ENCODE data around the gene MVB12A. TPM values are rescaled to one million over a fixed set of nuclear protein-coding genes. Genes with fewer than 3 reads are reported as not detected.

Gene MVB12A
- total and polyA plus RNA-seq, 9 of the 15 experiments (the other 6 are each of a cell fraction or from before 2014, with no cell fraction given), result 1.2 to 46.2 (median 22.4) TPM

DNA sequence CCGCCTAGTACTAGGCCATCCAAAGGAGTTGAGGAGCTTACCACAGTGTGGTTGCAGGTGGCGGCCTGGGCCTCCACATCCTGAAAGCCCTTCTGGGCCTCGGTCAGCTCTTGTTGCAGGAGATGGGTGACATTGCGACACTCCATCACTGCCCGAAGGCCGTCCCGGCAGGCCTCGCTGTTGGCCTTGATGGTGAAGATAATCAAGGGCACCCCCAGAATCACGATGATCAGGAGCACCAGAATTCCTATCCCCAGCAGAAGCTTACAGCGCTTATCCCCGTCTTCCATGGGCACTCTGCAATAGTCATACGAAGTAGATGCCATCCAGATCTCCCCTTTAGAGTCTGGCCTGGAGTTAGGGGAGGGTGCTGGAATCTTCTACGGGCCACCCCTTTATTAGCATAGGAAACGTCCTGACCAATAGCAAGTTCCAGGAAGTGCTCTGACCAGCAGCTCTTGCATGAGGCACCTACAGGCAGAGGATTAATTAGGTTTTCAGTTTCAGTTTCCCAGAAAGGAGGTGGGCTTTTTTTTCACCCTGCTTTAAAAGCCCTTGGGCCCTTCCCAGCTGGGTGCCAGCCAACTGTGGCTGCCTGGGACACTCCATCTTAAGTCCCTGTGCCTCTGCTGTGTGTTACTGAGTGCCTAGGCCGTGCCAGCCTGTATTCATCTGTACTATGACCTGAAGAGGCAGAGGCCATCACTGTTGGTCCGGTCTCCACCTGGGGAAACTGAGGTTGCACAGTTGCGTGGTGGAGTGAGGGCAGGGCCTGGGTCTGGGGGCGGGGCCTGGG lies 14.4 kb upstream of the MVB12A start, which contains the start of gene BST2 (continued):
- TF ChIP-seq BACH1 (tag; IDR thresholded peaks at IDR 0.05) (0 out of 2 replicates have a peak, but pooled peaks have one; percentile 3), CEBPB (tag; IDR thresholded peaks at IDR 0.05) (peak; percentile 99), CBX1 (IDR thresholded peaks at IDR 0.05; ENCODE audit: low read depth) (peak; percentile 87; the same call in 1 of the 2 replicates), ZBED1 (IDR thresholded peaks at IDR 0.05) (0 out of 2 replicates have a peak, but pooled peaks have one; percentile 46), FOXJ3 (CRISPR knock-in tag; IDR thresholded peaks at IDR 0.05) (no peak), ESRRA (IDR thresholded peaks at IDR 0.05; ENCODE audit: borderline replicate concordance, low read depth) (peak; percentile 63; the same call in 1 of the 2 replicates), TAF7 (tag; IDR thresholded peaks at IDR 0.05) (no peak), GTF2A2 (tag; IDR thresholded peaks at IDR 0.05) (0 out of 2 replicates have a peak, but pooled peaks have one; percentile 49), KLF16 (IDR thresholded peaks at IDR 0.05) (no peak), ZNF165 (CRISPR knock-in tag; IDR thresholded peaks at IDR 0.05; ENCODE audit: borderline replicate concordance) (no peak), HDGF (IDR thresholded peaks at IDR 0.05) (no peak), POLR2AphosphoS5 (IDR thresholded peaks at IDR 0.05; ENCODE audit: control insufficient read depth, insufficient read depth, low read depth, low read length) (peak; percentile 82)
- TF ChIP-seq, protein P1, sequence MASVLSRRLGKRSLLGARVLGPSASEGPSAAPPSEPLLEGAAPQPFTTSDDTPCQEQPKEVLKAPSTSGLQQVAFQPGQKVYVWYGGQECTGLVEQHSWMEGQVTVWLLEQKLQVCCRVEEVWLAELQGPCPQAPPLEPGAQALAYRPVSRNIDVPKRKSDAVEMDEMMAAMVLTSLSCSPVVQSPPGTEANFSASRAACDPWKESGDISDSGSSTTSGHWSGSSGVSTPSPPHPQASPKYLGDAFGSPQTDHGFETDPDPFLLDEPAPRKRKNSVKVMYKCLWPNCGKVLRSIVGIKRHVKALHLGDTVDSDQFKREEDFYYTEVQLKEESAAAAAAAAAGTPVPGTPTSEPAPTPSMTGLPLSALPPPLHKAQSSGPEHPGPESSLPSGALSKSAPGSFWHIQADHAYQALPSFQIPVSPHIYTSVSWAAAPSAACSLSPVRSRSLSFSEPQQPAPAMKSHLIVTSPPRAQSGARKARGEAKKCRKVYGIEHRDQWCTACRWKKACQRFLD (CRISPR knock-in tag; IDR thresholded peaks at IDR 0.05), result no peak
- TF ChIP-seq, protein P2, sequence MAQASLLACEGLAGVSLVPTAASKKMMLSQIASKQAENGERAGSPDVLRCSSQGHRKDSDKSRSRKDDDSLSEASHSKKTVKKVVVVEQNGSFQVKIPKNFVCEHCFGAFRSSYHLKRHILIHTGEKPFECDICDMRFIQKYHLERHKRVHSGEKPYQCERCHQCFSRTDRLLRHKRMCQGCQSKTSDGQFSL (CRISPR knock-in tag; IDR thresholded peaks at IDR 0.05), result 0 out of 2 replicates have a peak, but pooled peaks have one; percentile 22
- TF ChIP-seq, protein P2 (tag; IDR thresholded peaks at IDR 0.05), result no peak
- TF ChIP-seq, protein P3, sequence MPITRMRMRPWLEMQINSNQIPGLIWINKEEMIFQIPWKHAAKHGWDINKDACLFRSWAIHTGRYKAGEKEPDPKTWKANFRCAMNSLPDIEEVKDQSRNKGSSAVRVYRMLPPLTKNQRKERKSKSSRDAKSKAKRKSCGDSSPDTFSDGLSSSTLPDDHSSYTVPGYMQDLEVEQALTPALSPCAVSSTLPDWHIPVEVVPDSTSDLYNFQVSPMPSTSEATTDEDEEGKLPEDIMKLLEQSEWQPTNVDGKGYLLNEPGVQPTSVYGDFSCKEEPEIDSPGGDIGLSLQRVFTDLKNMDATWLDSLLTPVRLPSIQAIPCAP (CRISPR knock-in tag; IDR thresholded peaks at IDR 0.05; ENCODE audit: borderline replicate concordance), result no peak
- TF ChIP-seq, protein P4, sequence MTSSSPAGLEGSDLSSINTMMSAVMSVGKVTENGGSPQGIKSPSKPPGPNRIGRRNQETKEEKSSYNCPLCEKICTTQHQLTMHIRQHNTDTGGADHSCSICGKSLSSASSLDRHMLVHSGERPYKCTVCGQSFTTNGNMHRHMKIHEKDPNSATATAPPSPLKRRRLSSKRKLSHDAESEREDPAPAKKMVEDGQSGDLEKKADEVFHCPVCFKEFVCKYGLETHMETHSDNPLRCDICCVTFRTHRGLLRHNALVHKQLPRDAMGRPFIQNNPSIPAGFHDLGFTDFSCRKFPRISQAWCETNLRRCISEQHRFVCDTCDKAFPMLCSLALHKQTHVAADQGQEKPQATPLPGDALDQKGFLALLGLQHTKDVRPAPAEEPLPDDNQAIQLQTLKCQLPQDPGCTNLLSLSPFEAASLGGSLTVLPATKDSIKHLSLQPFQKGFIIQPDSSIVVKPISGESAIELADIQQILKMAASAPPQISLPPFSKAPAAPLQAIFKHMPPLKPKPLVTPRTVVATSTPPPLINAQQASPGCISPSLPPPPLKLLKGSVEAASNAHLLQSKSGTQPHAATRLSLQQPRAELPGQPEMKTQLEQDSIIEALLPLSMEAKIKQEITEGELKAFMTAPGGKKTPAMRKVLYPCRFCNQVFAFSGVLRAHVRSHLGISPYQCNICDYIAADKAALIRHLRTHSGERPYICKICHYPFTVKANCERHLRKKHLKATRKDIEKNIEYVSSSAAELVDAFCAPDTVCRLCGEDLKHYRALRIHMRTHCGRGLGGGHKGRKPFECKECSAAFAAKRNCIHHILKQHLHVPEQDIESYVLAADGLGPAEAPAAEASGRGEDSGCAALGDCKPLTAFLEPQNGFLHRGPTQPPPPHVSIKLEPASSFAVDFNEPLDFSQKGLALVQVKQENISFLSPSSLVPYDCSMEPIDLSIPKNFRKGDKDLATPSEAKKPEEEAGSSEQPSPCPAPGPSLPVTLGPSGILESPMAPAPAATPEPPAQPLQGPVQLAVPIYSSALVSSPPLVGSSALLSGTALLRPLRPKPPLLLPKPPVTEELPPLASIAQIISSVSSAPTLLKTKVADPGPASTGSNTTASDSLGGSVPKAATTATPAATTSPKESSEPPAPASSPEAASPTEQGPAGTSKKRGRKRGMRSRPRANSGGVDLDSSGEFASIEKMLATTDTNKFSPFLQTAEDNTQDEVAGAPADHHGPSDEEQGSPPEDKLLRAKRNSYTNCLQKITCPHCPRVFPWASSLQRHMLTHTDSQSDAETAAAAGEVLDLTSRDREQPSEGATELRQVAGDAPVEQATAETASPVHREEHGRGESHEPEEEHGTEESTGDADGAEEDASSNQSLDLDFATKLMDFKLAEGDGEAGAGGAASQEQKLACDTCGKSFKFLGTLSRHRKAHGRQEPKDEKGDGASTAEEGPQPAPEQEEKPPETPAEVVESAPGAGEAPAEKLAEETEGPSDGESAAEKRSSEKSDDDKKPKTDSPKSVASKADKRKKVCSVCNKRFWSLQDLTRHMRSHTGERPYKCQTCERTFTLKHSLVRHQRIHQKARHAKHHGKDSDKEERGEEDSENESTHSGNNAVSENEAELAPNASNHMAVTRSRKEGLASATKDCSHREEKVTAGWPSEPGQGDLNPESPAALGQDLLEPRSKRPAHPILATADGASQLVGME (CRISPR knock-in tag; IDR thresholded peaks at IDR 0.05), result peak; percentile 94
